GM21515 (cell line): ENCODE measurements around the gene TAX1BP1.

Experiments
- ATAC-seq: cut with Tn5 transposase; IDR thresholded peaks from one replicate; pipeline ENCODE4 v1.9.1; 2021; ENCODE audit not compliant: unreplicated experiment

Gene TAX1BP1

GRCh38 chr7:27875061-27875460 lies 135.1 kb downstream of the TAX1BP1 start:
- no peak for ATAC-seq

- no peak for ATAC-seq
These were observed 135.9 kb downstream of the TAX1BP1 start for GRCh38 chr7:27875832-27876231.

GRCh38 chr7:27876756-27877155 lies 136.8 kb downstream of the TAX1BP1 start:
- no peak for ATAC-seq
